ENCODE measurements around the gene NPTN. TPM values are rescaled to one million over a fixed set of nuclear protein-coding genes. Genes with fewer than 3 reads are reported as not detected.

NPTN gene
- total and polyA plus RNA-seq, 9 of the 15 experiments (the other 6 are each of a cell fraction or from before 2014, with no cell fraction given), result 9.6 to 48.5 (median 21.7) TPM

DNA sequence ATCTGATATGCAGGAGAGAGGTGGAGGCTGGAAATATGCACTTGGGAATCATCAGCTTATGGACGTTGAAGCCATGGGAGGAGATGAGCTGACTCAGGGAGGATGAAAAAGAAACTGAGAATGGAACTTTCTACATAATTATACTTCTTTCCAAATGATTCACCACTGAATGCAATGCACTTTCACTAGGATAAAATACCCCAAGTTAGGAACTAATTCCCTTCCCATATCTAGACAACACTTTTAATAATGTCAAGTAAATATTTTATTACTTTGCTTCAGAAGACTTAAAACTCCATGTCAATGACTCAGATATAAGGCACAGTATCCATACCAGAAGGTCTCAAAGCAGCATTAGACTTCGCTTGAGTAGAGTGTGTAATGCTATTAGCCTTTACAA lies 24.2 kb downstream of the NPTN start:
- no peak for DNase-seq (ENCODE audit: extremely low read depth in 1 of 4, low spot score in 3 of 4)
- Histone ChIP-seq H3K36me3 (ENCODE audit: control insufficient read depth, insufficient read depth, low read length) (peaks cover 3% of the 10 kb centered on the region; the same call in 2 of the 3 replicates), H3K9me3 (replicated peaks; ENCODE audit: control insufficient read depth, insufficient read depth, low read depth, low read length) (no peaks in the 10 kb centered on the region), H3K9me1 (ENCODE audit: control insufficient read depth, insufficient read depth, low read length) (no peaks in the 10 kb centered on the region), H3K4me2 (ENCODE audit: insufficient read depth, low read length) (no peak overlapping the region), H3K4me1 (replicated peaks in 1 of 2; ENCODE audit: control insufficient read depth in 2 of 2, insufficient read depth in 2 of 2, low read length in 2 of 2) (peaks cover 0 to 4% of the 10 kb centered on the region in 2 experiments; a peak in 2 of 5 replicates), H2AFZ (ENCODE audit: low read depth, low read length) (no peak overlapping the region), H3K4me3 (no peak overlapping the region), H4K20me1 (replicated peaks; ENCODE audit: control insufficient read depth, insufficient read depth, low read length) (0 out of 2 replicates have a peak, but pooled peaks cover 3% of the 10 kb centered on the region), H3K27ac (ENCODE audit: extremely low read depth, low read depth, low read length) (no peak overlapping the region), H3K9ac (ENCODE audit: insufficient read depth in 1 of 2, low read depth in 2 of 2, low read length in 2 of 2) (no peak overlapping the region), H3K79me2 (ENCODE audit: control insufficient read depth, insufficient read depth, low read length) (peaks cover 82% of the 10 kb centered on the region), H3K27me3 (ENCODE audit: control insufficient read depth in 2 of 2, insufficient read depth in 2 of 2, low read length in 2 of 2) (no peaks in the 10 kb centered on the region)
- no TSS peak for BruUV-seq (replicated peaks)
- TF ChIP-seq HSF4 (CRISPR knock-in tag; IDR thresholded peaks at IDR 0.05; ENCODE audit: borderline replicate concordance), result no peak
- TF ChIP-seq SRSF7 (optimal IDR thresholded peaks at IDR 0.05; ENCODE audit: low read depth, low read length), result no peak
- no peak for TF ChIP-seq IRF2 (CRISPR knock-in tag; IDR thresholded peaks at IDR 0.05)
- no peak for TF ChIP-seq THAP7 (CRISPR knock-in tag; IDR thresholded peaks at IDR 0.05)
- no peak for TF ChIP-seq TCF15 (CRISPR knock-in tag; IDR thresholded peaks at IDR 0.05)
- TF ChIP-seq CBX3 (IDR thresholded peaks at IDR 0.05; ENCODE audit: borderline replicate concordance in 1 of 2, low read length in 2 of 2), result no peak
- TF ChIP-seq ELF4 (CRISPR knock-in tag; IDR thresholded peaks at IDR 0.05), result no peak
- no peak for TF ChIP-seq HDAC3 (IDR thresholded peaks at IDR 0.05; ENCODE audit: borderline replicate concordance, partially characterized antibody)
- no peak for TF ChIP-seq ZNF583 (CRISPR knock-in tag; IDR thresholded peaks at IDR 0.05)
- TF ChIP-seq ZBTB8A (IDR thresholded peaks at IDR 0.05; ENCODE audit: partially characterized antibody), result no peak
- TF ChIP-seq XRCC3 (IDR thresholded peaks at IDR 0.05), result no peak
- TF ChIP-seq SETDB1 (IDR thresholded peaks at IDR 0.05; ENCODE audit: low read length), result no peak
- TF ChIP-seq AFF4 (CRISPR knock-in tag; IDR thresholded peaks at IDR 0.05), result no peak
- TF ChIP-seq NCOA2 (IDR thresholded peaks at IDR 0.05; ENCODE audit: partially characterized antibody in 2 of 2), result no peak
- POLR2A ChIA-PET, result interaction anchor here (1.0 to 1.6 kb wide), 4 partner anchors 8 to 21 kb away, joined by 3 to 5 read pairs (median 4); no protein-coding TSS in a partner anchor
- CTCF ChIA-PET (ENCODE audit: low intra/inter-chr PET ratio), result no interaction called here
- intact Hi-C loops (cut with micrococcal nuclease) (no loop called here), in situ Hi-C loops (cut with MboI) (no loop called here)
- 74% methylated on average over 2 of the region's 2 CpGs for WGBS (ENCODE audit: insufficient coverage, low coverage, missing lambda C conversion rate)
- ATAC-seq, result no peak
- no peak for FAIRE-seq
